Nephron progenitor cell (in vitro differentiated cells): ENCODE data around the gene CDH4.

Source experiments
- DNase-seq: peaks from one replicate; pipeline ENCODE4 v3.0.0; 2021
- H3K27ac Mint-ChIP-seq: 2 replicates; pipeline ENCODE4 v1.8.0; 2021; ENCODE audit warnings: mild to moderate bottlenecking, moderate library complexity, mixed read lengths
- H3K27me3 Mint-ChIP-seq: 2 replicates; pipeline ENCODE4 v1.8.0; 2021; ENCODE audit warnings: mild to moderate bottlenecking, low read depth, mixed read lengths; ENCODE audit not compliant: poor library complexity
- H3K36me3 Mint-ChIP-seq: 2 replicates; pipeline ENCODE4 v1.8.0; 2021; ENCODE audit warnings: low read depth, mixed read lengths
- H3K4me1 Mint-ChIP-seq: 2 replicates; pipeline ENCODE4 v1.8.0; 2021; ENCODE audit warnings: mixed read lengths
- H3K4me3 Mint-ChIP-seq: 2 replicates; pipeline ENCODE4 v1.8.0; 2021; ENCODE audit warnings: mild to moderate bottlenecking, moderate library complexity, mixed read lengths
- H3K9me3 Mint-ChIP-seq: 2 replicates; pipeline ENCODE4 v1.8.0; 2021; ENCODE audit warnings: mild to moderate bottlenecking, moderate library complexity, mixed read lengths
- TF ChIP-seq, protein P1 (sequence below): fragments of 200-600 bp; sonication (generic); IDR thresholded peaks from 2 replicates; pipeline ENCODE4 v1.5.0; 2021; ENCODE audit warnings: antibody characterized with exemption

CDH4 gene

DNA sequence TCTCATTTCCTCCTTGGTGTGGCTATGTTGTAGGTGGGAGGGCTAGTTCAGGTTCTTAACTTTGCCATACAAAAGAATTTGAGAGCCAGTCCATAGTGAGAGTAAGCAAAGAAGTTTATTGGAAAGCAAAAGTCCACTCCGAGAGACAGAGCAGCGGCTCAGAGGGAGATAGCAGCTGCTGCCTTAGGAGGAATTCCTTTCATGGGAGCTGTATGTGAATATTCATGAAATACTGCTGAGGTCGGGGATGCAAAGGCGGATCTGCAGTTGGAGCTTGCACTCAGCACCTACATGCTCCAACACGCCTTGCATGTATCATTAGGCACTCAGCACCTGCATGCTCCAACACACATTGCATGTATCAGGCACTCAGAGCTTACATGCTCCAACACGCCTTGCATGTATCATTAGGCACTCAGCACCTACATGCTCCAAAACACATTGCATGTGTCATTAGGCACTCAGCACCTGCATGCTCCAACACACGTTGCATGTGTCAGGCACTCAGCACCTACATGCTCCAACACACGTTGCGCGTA, 54.9 kb downstream of the CDH4 start:
- no peak for DNase-seq
- Mint-ChIP-seq H3K4me3 (no peak overlapping the region), H3K36me3 (no peaks in the 10 kb centered on the region), H3K27ac (no peak overlapping the region), H3K4me1 (peaks cover 26% of the 10 kb centered on the region), H3K27me3 (peaks cover 9% of the 10 kb centered on the region), H3K9me3 (no peaks in the 10 kb centered on the region)
- TF ChIP-seq, protein P1, sequence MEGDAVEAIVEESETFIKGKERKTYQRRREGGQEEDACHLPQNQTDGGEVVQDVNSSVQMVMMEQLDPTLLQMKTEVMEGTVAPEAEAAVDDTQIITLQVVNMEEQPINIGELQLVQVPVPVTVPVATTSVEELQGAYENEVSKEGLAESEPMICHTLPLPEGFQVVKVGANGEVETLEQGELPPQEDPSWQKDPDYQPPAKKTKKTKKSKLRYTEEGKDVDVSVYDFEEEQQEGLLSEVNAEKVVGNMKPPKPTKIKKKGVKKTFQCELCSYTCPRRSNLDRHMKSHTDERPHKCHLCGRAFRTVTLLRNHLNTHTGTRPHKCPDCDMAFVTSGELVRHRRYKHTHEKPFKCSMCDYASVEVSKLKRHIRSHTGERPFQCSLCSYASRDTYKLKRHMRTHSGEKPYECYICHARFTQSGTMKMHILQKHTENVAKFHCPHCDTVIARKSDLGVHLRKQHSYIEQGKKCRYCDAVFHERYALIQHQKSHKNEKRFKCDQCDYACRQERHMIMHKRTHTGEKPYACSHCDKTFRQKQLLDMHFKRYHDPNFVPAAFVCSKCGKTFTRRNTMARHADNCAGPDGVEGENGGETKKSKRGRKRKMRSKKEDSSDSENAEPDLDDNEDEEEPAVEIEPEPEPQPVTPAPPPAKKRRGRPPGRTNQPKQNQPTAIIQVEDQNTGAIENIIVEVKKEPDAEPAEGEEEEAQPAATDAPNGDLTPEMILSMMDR, result no peak

DNA sequence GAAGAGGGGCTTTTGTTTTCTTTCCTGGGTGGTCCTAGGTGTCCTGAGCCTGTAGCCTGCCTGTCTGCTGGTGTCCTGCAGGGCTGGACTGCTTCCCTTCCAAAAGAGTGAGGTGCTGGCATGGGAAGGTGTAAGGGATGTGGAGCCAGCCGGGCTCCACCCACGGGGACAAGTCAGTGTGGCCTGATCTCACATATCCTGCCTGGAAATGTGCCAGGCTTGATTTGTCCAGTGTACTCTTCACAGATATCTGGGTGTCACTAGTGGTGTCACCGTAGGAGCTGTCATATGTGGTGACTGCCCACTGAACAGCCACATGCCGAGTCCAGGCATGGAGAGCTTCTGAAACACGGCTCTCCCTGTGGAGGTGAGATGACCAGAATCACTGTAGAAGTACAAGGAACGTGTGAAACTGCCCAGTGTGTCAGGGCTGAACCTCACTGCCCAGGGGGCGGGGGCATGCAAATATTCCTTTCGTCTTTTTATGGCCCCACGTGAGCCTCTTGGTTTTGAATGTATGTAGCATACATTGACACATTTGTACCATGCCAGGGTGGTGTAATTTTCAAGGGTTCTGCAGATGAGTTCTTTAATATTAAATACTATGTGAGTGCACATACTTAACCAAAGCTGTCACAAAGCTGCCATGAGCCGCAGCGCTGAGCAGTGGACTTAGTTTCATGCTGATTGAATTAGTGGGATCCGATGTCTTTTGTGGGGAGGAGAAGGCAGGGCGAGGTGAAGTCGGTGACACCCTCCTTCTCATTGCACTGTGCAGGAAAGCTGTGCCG, 55.8 kb downstream of the CDH4 start:
- no peak for DNase-seq
- Mint-ChIP-seq H3K9me3 (no peaks in the 10 kb centered on the region), H3K36me3 (no peaks in the 10 kb centered on the region), H3K4me1 (peaks cover 26% of the 10 kb centered on the region), H3K4me3 (no peak overlapping the region), H3K27me3 (peaks cover 9% of the 10 kb centered on the region), H3K27ac (no peak overlapping the region)
- TF ChIP-seq, protein P1, result no peak

DNA sequence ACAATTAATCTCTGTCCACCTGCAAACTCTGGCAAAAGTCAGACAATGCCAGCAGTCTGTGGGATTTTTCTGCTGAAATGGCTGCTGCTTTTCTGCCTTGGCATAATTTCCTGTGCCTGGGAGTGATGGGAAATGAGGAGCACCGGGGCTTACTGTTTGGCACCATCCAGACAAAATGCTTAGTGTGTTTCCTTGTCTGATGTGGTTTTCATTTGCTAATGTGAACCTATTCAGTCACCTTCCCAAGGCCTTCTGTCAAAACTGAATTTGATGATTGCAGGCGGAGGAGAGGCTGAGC, 56.4 kb downstream of the CDH4 start:
- H3K4me3 Mint-ChIP-seq, result no peak overlapping the region
- no peak overlapping the region for H3K27ac Mint-ChIP-seq
- H3K36me3 Mint-ChIP-seq, result no peaks in the 10 kb centered on the region
- no peak for DNase-seq
- TF ChIP-seq, protein P1, result no peak
- peaks cover 29% of the 10 kb centered on the region for H3K4me1 Mint-ChIP-seq
- H3K27me3 Mint-ChIP-seq, result peaks cover 7% of the 10 kb centered on the region
- no peaks in the 10 kb centered on the region for H3K9me3 Mint-ChIP-seq

DNA sequence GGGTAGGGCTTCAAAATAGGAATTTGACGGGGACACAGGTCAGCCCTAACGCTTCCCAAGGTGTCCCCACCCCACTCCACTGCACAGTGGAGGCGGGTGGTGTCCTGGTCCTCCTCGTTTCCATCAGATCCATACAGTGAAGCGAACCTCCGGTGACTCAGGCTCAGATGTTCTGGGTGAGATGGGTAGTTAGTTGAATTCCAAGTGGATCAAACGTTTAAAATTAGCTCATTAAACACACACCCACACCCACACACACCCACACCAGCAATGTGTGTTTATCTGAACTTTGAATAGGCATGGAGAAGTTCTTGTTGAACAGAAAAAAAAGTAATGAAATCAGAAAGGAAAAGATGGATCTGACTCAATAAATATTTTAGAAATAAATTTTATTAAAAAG, 58.9 kb downstream of the CDH4 start:
- Mint-ChIP-seq H3K9me3 (no peaks in the 10 kb centered on the region), H3K27ac (no peak overlapping the region), H3K27me3 (peaks cover 7% of the 10 kb centered on the region), H3K4me3 (no peak overlapping the region), H3K4me1 (peaks cover 36% of the 10 kb centered on the region), H3K36me3 (no peaks in the 10 kb centered on the region)
- TF ChIP-seq, protein P1, result no peak
- no peak for DNase-seq

DNA sequence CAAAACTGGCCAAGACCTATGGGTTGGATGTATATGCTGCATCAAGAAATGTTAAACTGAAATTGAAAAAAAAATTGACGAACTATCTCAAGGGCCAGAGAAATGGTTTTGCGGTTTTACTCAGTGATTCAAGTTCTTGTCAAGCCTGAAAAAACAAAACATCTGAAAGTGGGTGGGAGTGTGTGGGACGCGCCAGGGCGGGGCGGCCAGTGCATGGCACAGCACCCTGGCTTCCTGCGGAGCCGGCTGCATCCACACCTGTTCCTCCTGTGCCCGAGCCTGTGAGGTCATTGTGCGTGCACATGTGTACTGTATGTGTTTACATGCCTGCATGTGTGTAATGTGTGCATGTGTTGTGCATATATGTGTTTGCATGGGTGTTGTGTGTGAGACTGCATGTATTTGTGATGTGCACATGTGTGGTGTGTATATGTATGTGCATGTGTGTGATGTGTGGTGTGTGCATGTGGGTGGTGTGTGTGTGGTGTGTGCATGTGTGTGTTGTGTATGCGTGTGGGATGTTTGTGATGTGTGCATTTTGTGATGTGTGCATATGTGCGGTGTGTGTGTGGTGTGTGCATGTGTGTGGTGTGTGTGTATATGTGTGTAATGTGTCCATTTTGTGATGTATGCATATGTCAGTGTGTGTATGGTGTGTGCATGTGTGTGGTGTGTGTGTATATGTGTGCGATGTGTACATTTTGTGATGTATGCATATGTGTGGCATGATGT, 59.8 kb downstream of the CDH4 start:
- TF ChIP-seq, protein P1, result no peak
- peaks cover 42% of the 10 kb centered on the region for H3K4me1 Mint-ChIP-seq
- peaks cover 10% of the 10 kb centered on the region for H3K27me3 Mint-ChIP-seq
- H3K9me3 Mint-ChIP-seq, result no peaks in the 10 kb centered on the region
- H3K36me3 Mint-ChIP-seq, result no peaks in the 10 kb centered on the region
- H3K27ac Mint-ChIP-seq, result no peak overlapping the region
- no peak for DNase-seq
- H3K4me3 Mint-ChIP-seq, result no peak overlapping the region
